ENCODE data around the gene HMCN2. TPM values are rescaled to one million over a fixed set of nuclear protein-coding genes. Genes with fewer than 3 reads are reported as not detected.

HMCN2 gene
- total and polyA plus RNA-seq, 2 donors (not counting 1 experiment from before 2014, with no cell fraction given): 0.01 TPM; not detected in 1

- 92% methylated on average over 20 of the region's 21 CpGs for WGBS (ENCODE audit: insufficient coverage)
- POLR2A ChIA-PET: interaction anchor here (0.6 kb wide), 1 partner anchor 20 kb away, joined by 4 read pairs; no protein-coding TSS in a partner anchor
- Histone ChIP-seq H3K36me3 (replicated peaks in 1 of 2; ENCODE audit: control extremely low read depth in 1 of 2, control insufficient read depth in 1 of 2, extremely low read depth in 1 of 2, insufficient read depth in 2 of 2, low read length in 1 of 2) (no peaks in the 10 kb centered on the region), H2AFZ (ENCODE audit: insufficient read depth, low read depth, low read length, poor library complexity, severe bottlenecking) (no peak overlapping the region), H3K4me2 (replicated peaks; ENCODE audit: low read depth, low read length, poor library complexity, severe bottlenecking) (no peak overlapping the region), H3K4me1 (ENCODE audit: control insufficient read depth in 2 of 2, insufficient read depth in 2 of 2, low read length in 2 of 2) (peaks cover 10 to 12% of the 10 kb centered on the region in 2 donors), H3K27ac (ENCODE audit: low read length in 2 of 2) (no peak overlapping the region), H3K79me2 (ENCODE audit: control insufficient read depth, insufficient read depth, low read length) (no peaks in the 10 kb centered on the region), H3K27me3 (replicated peaks in 1 of 4; ENCODE audit: control extremely low read depth in 1 of 4, control insufficient read depth in 3 of 4, insufficient read depth in 4 of 4, low read length in 3 of 4) (no peaks in the 10 kb centered on the region), H3K9ac (ENCODE audit: low read length) (no peak overlapping the region), H4K20me1 (ENCODE audit: control insufficient read depth, insufficient read depth, low read length, poor library complexity, severe bottlenecking) (no peaks in the 10 kb centered on the region), H3K9me3 (ENCODE audit: control extremely low read depth in 1 of 3, control insufficient read depth in 2 of 3, insufficient read depth in 1 of 3, low read length in 2 of 3) (no peaks in the 10 kb centered on the region), H3K4me3 (ENCODE audit: control extremely low read depth in 1 of 5, extremely low read depth in 1 of 5, insufficient read depth in 1 of 5, low read depth in 2 of 5, low read length in 4 of 5) (no peak overlapping the region)
- DNase-seq (no peak), ATAC-seq (ENCODE audit: low read depth) (no peak)
- CTCF ChIA-PET: no interaction called here
- H3K4me3 Mint-ChIP-seq: no peak overlapping the region
- no peak overlapping the region for H3K27ac Mint-ChIP-seq
- peaks cover 19% of the 10 kb centered on the region for H3K4me1 Mint-ChIP-seq
- TF ChIP-seq EZH2 (IDR thresholded peaks at IDR 0.05; ENCODE audit: borderline replicate concordance, insufficient read depth, low read depth, low read length, poor library complexity, severe bottlenecking) (no peak), CTCF (IDR thresholded peaks at IDR 0.05) (no peak)
- no peaks in the 10 kb centered on the region for H3K9me3 Mint-ChIP-seq (ENCODE audit: insufficient read depth)
- intact Hi-C loops (cut with micrococcal nuclease): no loop called here
- H3K27me3 Mint-ChIP-seq: no peaks in the 10 kb centered on the region
Measured at GRCh38 chr9:130348341-130348740, 82.8 kb downstream of the HMCN2 start.

GRCh38 chr9:130348881-130349280 is 83.3 kb downstream of the HMCN2 start:
- ChIA-PET CTCF (no interaction called here), POLR2A (no interaction called here)
- H3K27ac ChIP-seq (ENCODE audit: low read length in 2 of 2): no peak overlapping the region
- no peaks in the 10 kb centered on the region for H3K27me3 Mint-ChIP-seq
- no peak overlapping the region for H3K9ac ChIP-seq (ENCODE audit: low read length)
- H3K9me3 ChIP-seq (ENCODE audit: control extremely low read depth in 1 of 3, control insufficient read depth in 2 of 3, insufficient read depth in 1 of 3, low read length in 2 of 3): no peaks in the 10 kb centered on the region
- H3K9me3 Mint-ChIP-seq (ENCODE audit: insufficient read depth): no peaks in the 10 kb centered on the region
- no peaks in the 10 kb centered on the region for H3K36me3 ChIP-seq (replicated peaks in 1 of 2; ENCODE audit: control extremely low read depth in 1 of 2, control insufficient read depth in 1 of 2, extremely low read depth in 1 of 2, insufficient read depth in 2 of 2, low read length in 1 of 2)
- no peak for ATAC-seq (ENCODE audit: low read depth)
- H3K4me2 ChIP-seq (replicated peaks; ENCODE audit: low read depth, low read length, poor library complexity, severe bottlenecking): no peak overlapping the region
- H3K79me2 ChIP-seq (ENCODE audit: control insufficient read depth, insufficient read depth, low read length): no peaks in the 10 kb centered on the region
- H2AFZ ChIP-seq (ENCODE audit: insufficient read depth, low read depth, low read length, poor library complexity, severe bottlenecking): no peak overlapping the region
- intact Hi-C loops (cut with micrococcal nuclease): no loop called here
- H3K27ac Mint-ChIP-seq: no peak overlapping the region
- no peak for TF ChIP-seq EZH2 (IDR thresholded peaks at IDR 0.05; ENCODE audit: borderline replicate concordance, insufficient read depth, low read depth, low read length, poor library complexity, severe bottlenecking)
- no peak for TF ChIP-seq CTCF (IDR thresholded peaks at IDR 0.05)
- no peak overlapping the region for H3K4me3 ChIP-seq (ENCODE audit: control extremely low read depth in 1 of 5, extremely low read depth in 1 of 5, insufficient read depth in 1 of 5, low read depth in 2 of 5, low read length in 4 of 5)
- H3K4me1 Mint-ChIP-seq: peaks cover 23% of the 10 kb centered on the region
- DNase-seq: no peak
- H3K4me3 Mint-ChIP-seq: no peak overlapping the region
- peaks cover 10 to 16% of the 10 kb centered on the region in 2 donors for H3K4me1 ChIP-seq (ENCODE audit: control insufficient read depth in 2 of 2, insufficient read depth in 2 of 2, low read length in 2 of 2)
- H4K20me1 ChIP-seq (ENCODE audit: control insufficient read depth, insufficient read depth, low read length, poor library complexity, severe bottlenecking): no peaks in the 10 kb centered on the region
- 79% methylated on average over 6 of the region's 8 CpGs for WGBS (ENCODE audit: insufficient coverage)
- no peaks in the 10 kb centered on the region for H3K27me3 ChIP-seq (replicated peaks in 1 of 4; ENCODE audit: control extremely low read depth in 1 of 4, control insufficient read depth in 3 of 4, insufficient read depth in 4 of 4, low read length in 3 of 4)
